Lung (tissue), 12 donors: ENCODE data around the gene PSMD7. TPM values are rescaled to one million over a fixed set of nuclear protein-coding genes. Genes with fewer than 3 reads are reported as not detected.

Experiments
- ATAC-seq: fragments of 200-7000 bp; cut with Tn5 transposase; one replicate; pipeline ENCODE4 v1.9.1; 2020; ENCODE audit warnings: moderate number of reproducible peaks; ENCODE audit not compliant: insufficient read depth, low FRiP score
- DNase-seq, 3 donors: peaks; one replicate each; pipeline ENCODE4 v3.0.0-alpha.2; 2013 to 2017
- H3K27ac ChIP-seq, 2 donors: one replicate each; pipeline ENCODE4 v1.5.1; 2013; ENCODE audit warnings: mild to moderate bottlenecking in 2 of 2, moderate library complexity in 2 of 2, control low read depth in 1 of 2, inconsistent platforms in 1 of 2, low read depth in 1 of 2, low read length in 1 of 2
- H3K27me3 ChIP-seq, 3 donors: one replicate each; pipeline ENCODE4 v1.5.1; 2013; ENCODE audit warnings: low read length in 2 of 3; ENCODE audit not compliant: control insufficient read depth in 3 of 3, insufficient read depth in 3 of 3
- H3K36me3 ChIP-seq, 4 donors: one replicate each; pipeline ENCODE4 v1.5.1; 2013; ENCODE audit warnings: low read length in 4 of 4, mild to moderate bottlenecking in 1 of 4, moderate library complexity in 1 of 4; ENCODE audit not compliant: control insufficient read depth in 4 of 4, insufficient read depth in 4 of 4
- H3K4me1 ChIP-seq, 5 donors: one replicate each; pipeline ENCODE4 v1.5.1; 2013; ENCODE audit warnings: low read length in 5 of 5, mild to moderate bottlenecking in 2 of 5, moderate library complexity in 1 of 5; ENCODE audit not compliant: control insufficient read depth in 5 of 5, insufficient read depth in 5 of 5
- H3K4me3 ChIP-seq: one replicate; pipeline ENCODE4 v1.5.1; 2013; ENCODE audit warnings: mild to moderate bottlenecking, control low read depth, moderate library complexity
- H3K9ac ChIP-seq, 2 donors: one replicate each; pipeline ENCODE4 v1.5.1; 2013; ENCODE audit warnings: low read length in 2 of 2, control low read depth in 1 of 2; ENCODE audit not compliant: insufficient read depth in 1 of 2
- H3K9me3 ChIP-seq, 4 donors: one replicate each; pipeline ENCODE4 v1.5.1; 2013; ENCODE audit warnings: low read length in 3 of 4, mild to moderate bottlenecking in 1 of 4, moderate library complexity in 1 of 4; ENCODE audit not compliant: control insufficient read depth in 4 of 4, insufficient read depth in 3 of 4
- WGBS, 2 donors: extraction: QIAGEN DNeasy Blood & Tissue Kit; methylation state at CpG; one replicate each; pipeline ENCODE4 v1.1.7; 2013; 5-methylcytosine and 5-hydroxymethylcytosine counted together
- polyA plus RNA-seq, 2 donors: library from polyadenylated mRNA; stranded (reverse); fragments of 200-250 nt; gene quantifications; one replicate each; pipeline ENCODE4 v1.2.1, GENCODE V29; 2013
- total RNA-seq, 2 donors: library from RNA; depleted of rRNA in 1 of 2; stranded (reverse); fragments of >200 nt in 1 of 2; gene quantifications; one replicate each; pipeline ENCODE4 v1.2.1, GENCODE V29; 2014 to 2021
- TF ChIP-seq, protein P1 (sequence below): IDR thresholded peaks from 2 replicates; pipeline ENCODE4 v1.5.1; 2012; ENCODE audit warnings: mild to moderate bottlenecking; ENCODE audit errors: control extremely low read depth, extremely low read depth
- donor health status: control.
- donor health status: control.
- donor health status: Bipolar disorder and iron deficiency.
- donor health status: healthy.
- donor health status: DM: yes; HTN: yes; CAD: no.

PSMD7 gene
- total and polyA plus RNA-seq, 4 donors, result 30.7 to 118 (median 58.7) TPM

DNA sequence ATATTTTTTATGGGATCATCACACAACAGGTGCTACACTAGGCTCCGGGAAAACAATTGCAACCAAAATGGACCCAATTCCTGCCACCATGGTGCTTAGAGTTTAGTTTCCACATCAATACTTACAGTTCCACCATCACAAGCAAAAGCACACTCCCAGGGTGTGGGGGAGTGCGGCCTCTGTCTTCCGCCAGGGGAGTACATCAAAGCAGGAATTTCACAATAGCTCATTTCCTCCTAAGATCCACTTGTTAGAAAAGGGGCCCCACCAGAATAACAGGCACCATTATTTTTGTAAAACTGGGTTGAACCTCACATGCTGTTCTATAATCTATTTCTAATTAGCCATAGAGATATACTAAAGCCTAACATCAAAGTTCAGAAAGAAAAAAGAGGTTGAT lies 44.3 kb upstream of the PSMD7 start:
- WGBS, 2 donors, result 56 to 60% methylated on average over 3 of the region's 3 CpGs

DNA sequence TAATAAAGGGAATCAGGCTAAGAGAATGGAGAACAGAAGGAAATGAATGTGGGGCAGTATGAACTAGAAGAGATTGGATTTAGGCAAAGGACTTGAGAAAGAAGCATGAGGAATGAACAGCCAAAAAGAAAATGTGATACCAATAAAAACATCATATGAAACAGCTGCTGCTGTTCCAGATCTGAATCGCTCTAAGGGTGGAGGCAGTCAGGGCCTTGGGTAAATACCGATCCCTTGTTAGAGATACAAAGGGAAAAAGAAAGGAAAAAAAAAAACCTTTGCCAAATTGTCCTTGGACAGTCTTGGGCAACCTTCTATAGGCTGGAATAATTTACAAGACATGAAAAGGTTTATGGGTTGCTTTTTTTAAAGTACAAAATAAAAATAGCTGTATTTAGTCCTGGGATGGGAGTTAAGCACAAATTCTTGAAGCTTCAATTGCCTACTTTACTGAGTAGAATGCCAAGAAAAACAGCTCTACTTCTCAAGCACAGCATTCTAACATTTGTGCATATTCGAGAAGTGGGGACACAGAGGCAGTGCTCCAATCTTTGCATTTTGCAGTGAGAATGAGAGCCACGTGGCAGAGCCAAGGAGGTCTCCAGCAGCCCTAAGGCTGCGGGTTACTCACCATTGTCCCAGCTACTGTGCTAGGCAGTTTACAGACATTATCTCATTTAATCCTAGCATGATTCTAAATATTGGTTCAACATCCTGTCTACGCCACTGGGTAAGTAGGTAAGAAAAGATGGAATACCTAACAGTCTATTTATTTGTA lies 43.3 kb upstream of the PSMD7 start:
- Histone ChIP-seq H3K4me1 (no peaks in the 10 kb centered on the region), H3K4me3 (no peak overlapping the region), H3K36me3 (no peaks in the 10 kb centered on the region), H3K27ac (no peak overlapping the region), H3K9ac (no peak overlapping the region), H3K27me3 (no peaks in the 10 kb centered on the region), H3K9me3 (no peaks in the 10 kb centered on the region)
- DNase-seq (no peak), ATAC-seq (no peak)
- 72 to 80% methylated on average over 6 of the region's 6 CpGs for WGBS, 2 donors
- TF ChIP-seq, protein P1, sequence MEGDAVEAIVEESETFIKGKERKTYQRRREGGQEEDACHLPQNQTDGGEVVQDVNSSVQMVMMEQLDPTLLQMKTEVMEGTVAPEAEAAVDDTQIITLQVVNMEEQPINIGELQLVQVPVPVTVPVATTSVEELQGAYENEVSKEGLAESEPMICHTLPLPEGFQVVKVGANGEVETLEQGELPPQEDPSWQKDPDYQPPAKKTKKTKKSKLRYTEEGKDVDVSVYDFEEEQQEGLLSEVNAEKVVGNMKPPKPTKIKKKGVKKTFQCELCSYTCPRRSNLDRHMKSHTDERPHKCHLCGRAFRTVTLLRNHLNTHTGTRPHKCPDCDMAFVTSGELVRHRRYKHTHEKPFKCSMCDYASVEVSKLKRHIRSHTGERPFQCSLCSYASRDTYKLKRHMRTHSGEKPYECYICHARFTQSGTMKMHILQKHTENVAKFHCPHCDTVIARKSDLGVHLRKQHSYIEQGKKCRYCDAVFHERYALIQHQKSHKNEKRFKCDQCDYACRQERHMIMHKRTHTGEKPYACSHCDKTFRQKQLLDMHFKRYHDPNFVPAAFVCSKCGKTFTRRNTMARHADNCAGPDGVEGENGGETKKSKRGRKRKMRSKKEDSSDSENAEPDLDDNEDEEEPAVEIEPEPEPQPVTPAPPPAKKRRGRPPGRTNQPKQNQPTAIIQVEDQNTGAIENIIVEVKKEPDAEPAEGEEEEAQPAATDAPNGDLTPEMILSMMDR, result no peak

More for the DNA sequence above, 44.3 kb upstream of the PSMD7 start:
- DNase-seq (no peak), ATAC-seq (no peak)
- H3K9me3 ChIP-seq, result no peaks in the 10 kb centered on the region
- H3K9ac ChIP-seq, result no peak overlapping the region
- H3K4me3 ChIP-seq, result no peak overlapping the region
- no peaks in the 10 kb centered on the region for H3K27me3 ChIP-seq
- H3K27ac ChIP-seq, result no peak overlapping the region
- no peaks in the 10 kb centered on the region for H3K36me3 ChIP-seq
- no peaks in the 10 kb centered on the region for H3K4me1 ChIP-seq
- TF ChIP-seq, protein P1, result no peak

DNA sequence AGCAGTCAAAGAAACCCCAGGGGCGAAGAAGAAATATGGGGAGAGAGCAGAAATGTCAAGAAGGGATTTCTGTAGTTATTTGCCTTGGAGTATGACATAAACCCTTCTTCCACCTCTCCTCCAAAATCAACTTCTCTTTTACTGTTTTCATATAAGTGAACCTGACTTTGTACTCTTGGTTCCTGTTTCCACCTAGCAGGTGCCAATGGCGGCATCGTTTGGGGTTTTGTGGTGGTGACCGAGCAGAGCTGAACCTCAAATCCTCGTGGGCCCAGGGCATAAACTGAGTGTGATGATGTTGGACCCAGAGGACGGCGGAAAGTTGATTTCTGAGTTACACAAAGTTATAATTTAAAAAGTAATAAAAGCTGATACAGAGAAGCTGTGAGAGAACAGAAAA lies 39.6 kb upstream of the PSMD7 start:
- TF ChIP-seq, protein P1, result no peak

DNA sequence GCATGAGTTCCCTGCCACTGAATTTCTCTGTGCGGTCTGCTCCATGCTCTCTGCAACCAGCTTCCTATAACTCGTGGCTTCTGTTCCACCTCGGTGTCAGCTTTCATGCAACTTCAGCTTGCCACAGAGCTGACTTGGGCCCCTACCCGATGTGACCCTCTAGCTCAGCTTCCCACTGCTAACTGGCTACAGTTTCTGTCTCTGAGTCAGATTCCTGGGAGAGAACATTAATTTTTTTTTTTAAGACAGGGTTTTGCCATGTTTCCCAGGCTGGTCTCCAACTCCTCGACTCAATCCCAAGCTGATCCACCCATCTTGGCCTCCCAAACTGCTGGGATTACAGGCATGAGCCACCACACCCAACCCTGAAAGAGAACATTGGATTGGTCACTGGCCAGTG lies 35.5 kb upstream of the PSMD7 start:
- Histone ChIP-seq H3K9ac (no peak overlapping the region), H3K4me1 (no peaks in the 10 kb centered on the region), H3K27me3 (no peaks in the 10 kb centered on the region), H3K27ac (no peak overlapping the region), H3K9me3 (no peaks in the 10 kb centered on the region), H3K36me3 (no peaks in the 10 kb centered on the region), H3K4me3 (no peak overlapping the region)
- 58 to 64% methylated on average over 5 of the region's 5 CpGs for WGBS, 2 donors
- DNase-seq (no peak), ATAC-seq (no peak)
- TF ChIP-seq, protein P1, result no peak

More for the DNA sequence above, 39.6 kb upstream of the PSMD7 start:
- no peaks in the 10 kb centered on the region for H3K9me3 ChIP-seq
- no peak overlapping the region for H3K9ac ChIP-seq
- H3K27ac ChIP-seq, result no peak overlapping the region
- DNase-seq (no peak), ATAC-seq (no peak)
- no peaks in the 10 kb centered on the region for H3K27me3 ChIP-seq
- H3K4me1 ChIP-seq, result no peaks in the 10 kb centered on the region
- WGBS, 2 donors, result 58 to 72% methylated on average over 7 of the region's 7 CpGs
- no peak overlapping the region for H3K4me3 ChIP-seq
- H3K36me3 ChIP-seq, result no peaks in the 10 kb centered on the region
